Brain microvascular endothelial cell (primary cell): Measurements from ENCODE around the gene LYZL6.

Source experiments
- DNase-seq: peaks from one replicate; pipeline ENCODE4 v3.0.0-alpha.2; 2020
- H3K27ac ChIP-seq: fragments of 250-450 bp; sonication (Bioruptor Pico); 2 replicates; pipeline ENCODE4 v1.5.1; 2020; ENCODE audit warnings: mild to moderate bottlenecking, moderate library complexity
- H3K27me3 ChIP-seq: fragments of 250-450 bp; sonication (Bioruptor Pico); replicated peaks from 2 replicates; pipeline ENCODE4 v1.5.1; 2020; ENCODE audit warnings: mild to moderate bottlenecking
- H3K36me3 ChIP-seq: fragments of 250-450 bp; sonication (Bioruptor Pico); replicated peaks from 2 replicates; pipeline ENCODE4 v1.5.1; 2020; ENCODE audit warnings: mild to moderate bottlenecking
- H3K4me3 ChIP-seq: 2 replicates; pipeline ENCODE4 v1.5.1; 2011; ENCODE audit warnings: low read depth, mild to moderate bottlenecking, control low read depth, low read length, moderate library complexity
- in situ Hi-C: cut with HindIII; loops from 2 replicates; pipeline ENCODE4 v1.10.0; 2017; ENCODE audit warnings: low sequenced_read_pairs, low pct_ligation_motif_present
- TF ChIP-seq, protein P1 (sequence below): IDR thresholded peaks from 2 replicates; pipeline ENCODE4 v1.5.1; 2011; ENCODE audit warnings: low read depth, mild to moderate bottlenecking, moderate library complexity, low read length, control low read depth, inconsistent platforms; ENCODE audit errors: missing control alignments

The LYZL6 gene

DNA sequence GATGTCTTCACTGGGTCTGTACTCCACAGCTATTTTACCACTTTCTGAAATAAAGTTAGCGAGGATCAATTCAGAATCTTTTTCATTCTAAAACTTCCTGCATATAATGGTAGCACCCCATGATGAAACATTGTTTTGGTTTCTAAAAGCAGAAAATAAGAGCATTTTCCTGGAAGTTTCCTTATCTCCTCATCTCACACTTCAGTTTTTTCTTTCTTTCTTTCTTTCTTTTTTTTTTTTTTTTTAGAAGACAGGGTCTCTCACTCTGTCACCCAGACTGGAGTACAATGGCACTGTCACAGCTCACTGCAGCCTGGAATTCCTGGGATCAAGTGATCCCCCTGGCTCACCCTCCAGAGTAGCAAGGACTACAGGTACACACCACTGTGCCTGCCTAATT, 23.3 kb downstream of the LYZL6 start:
- Histone ChIP-seq H3K4me3 (no peak overlapping the region), H3K27me3 (no peaks in the 10 kb centered on the region), H3K36me3 (no peaks in the 10 kb centered on the region), H3K27ac (no peak overlapping the region)
- in situ Hi-C loops, result no loop called here
- TF ChIP-seq, protein P1, sequence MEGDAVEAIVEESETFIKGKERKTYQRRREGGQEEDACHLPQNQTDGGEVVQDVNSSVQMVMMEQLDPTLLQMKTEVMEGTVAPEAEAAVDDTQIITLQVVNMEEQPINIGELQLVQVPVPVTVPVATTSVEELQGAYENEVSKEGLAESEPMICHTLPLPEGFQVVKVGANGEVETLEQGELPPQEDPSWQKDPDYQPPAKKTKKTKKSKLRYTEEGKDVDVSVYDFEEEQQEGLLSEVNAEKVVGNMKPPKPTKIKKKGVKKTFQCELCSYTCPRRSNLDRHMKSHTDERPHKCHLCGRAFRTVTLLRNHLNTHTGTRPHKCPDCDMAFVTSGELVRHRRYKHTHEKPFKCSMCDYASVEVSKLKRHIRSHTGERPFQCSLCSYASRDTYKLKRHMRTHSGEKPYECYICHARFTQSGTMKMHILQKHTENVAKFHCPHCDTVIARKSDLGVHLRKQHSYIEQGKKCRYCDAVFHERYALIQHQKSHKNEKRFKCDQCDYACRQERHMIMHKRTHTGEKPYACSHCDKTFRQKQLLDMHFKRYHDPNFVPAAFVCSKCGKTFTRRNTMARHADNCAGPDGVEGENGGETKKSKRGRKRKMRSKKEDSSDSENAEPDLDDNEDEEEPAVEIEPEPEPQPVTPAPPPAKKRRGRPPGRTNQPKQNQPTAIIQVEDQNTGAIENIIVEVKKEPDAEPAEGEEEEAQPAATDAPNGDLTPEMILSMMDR, result no peak
- no peak for DNase-seq

DNA sequence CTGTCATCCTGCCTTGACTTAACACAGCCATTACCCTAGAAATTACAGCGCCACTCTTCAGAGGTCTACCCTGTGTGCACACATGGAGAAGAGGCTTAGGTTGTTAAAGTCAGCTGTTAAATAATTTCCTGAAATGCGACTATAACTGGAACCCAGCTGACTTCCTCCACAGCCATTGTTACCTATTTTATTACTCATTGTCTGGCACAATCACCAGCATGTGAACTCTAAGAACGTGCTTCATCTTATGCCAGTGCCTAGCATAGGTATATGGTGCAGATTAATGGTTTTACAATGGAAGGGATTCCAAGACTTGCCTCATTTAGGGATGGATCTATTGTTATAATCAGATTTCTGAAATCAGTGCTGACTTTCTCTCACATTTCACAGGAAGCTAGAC, 24.8 kb downstream of the LYZL6 start:
- Histone ChIP-seq H3K27ac (no peak overlapping the region), H3K27me3 (no peaks in the 10 kb centered on the region), H3K36me3 (no peaks in the 10 kb centered on the region), H3K4me3 (no peak overlapping the region)
- TF ChIP-seq, protein P1, result no peak
- in situ Hi-C loops, result no loop called here
- DNase-seq, result no peak

DNA sequence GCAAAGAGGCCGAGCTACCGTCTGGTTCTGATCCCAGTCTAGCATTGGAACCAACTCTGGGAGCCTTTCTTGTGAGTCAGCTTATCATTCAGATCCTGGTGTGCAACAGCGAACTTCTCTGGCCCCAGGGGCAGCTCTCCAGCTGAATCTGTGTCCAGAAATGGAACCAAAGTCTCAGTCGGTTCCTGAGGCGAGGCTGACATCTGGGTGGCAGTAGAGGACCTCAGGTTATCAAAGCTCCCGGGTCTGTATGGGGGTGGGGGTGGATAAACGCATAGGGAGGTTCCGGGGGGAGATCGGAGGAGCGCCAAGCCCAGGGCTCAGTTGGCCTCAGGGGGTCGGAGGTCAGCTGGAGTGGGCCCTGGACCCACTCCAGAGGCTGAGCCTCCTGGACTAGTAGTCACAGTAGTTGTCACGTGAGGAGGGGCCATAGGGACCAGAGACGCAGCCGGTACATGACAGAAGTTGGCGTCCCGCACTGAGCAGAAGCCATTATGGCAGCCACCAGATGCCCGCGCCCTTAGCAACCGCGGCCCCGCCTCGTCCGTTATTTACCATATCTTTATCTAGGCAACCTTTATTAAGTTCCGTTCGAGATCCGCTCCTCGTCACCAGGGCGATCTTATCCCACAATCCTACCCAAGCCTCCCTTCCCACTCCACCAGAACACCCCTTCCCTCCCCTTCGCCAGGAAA, 25.8 kb downstream of the LYZL6 start:
- H3K4me3 ChIP-seq, result no peak overlapping the region
- H3K36me3 ChIP-seq, result no peaks in the 10 kb centered on the region
- in situ Hi-C loops, result no loop called here
- TF ChIP-seq, protein P1, result no peak
- H3K27ac ChIP-seq, result no peak overlapping the region
- no peaks in the 10 kb centered on the region for H3K27me3 ChIP-seq
- no peak for DNase-seq

DNA sequence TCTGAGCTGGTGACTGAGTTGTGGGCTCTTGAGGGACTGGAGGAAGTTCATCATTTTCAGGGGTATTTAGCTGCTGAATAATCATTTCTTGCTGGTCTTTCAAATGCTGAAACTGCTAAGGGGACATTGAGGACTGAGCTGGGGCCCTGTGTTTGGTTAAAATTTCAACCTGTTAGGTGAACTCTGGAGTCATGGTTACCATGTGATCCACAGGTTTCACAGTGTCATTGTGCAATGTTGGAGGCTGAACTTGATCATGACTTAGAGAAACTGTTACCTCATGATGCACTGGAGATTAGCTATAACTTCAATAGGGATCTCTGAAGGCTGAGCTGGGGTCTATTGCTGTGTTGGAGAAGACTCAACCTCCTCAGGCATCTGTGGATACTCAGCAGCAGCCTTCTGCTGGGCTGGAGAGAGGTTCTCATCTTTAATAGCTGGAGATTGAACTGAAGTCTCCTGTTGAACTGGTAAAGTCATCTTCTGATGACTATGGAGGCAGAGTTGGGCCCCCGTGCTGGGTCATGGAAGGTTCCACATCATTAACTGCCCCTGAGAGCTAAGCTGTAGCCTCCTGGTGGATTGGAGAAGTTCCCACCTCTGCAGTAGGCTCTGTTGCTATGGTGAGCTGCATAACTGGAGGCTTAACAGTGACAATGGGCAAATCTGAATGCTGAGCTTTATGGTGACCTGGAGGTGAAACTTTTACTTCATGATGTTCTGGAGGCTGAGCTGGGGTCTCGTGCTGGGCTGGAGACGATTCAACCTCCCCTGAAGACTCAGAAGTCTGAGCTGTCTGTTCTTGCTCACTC, 28.2 kb downstream of the LYZL6 start:
- H3K36me3 ChIP-seq, result no peaks in the 10 kb centered on the region
- no peak overlapping the region for H3K4me3 ChIP-seq
- in situ Hi-C loops, result no loop called here
- no peaks in the 10 kb centered on the region for H3K27me3 ChIP-seq
- no peak overlapping the region for H3K27ac ChIP-seq
- DNase-seq, result no peak
- TF ChIP-seq, protein P1, result no peak

DNA sequence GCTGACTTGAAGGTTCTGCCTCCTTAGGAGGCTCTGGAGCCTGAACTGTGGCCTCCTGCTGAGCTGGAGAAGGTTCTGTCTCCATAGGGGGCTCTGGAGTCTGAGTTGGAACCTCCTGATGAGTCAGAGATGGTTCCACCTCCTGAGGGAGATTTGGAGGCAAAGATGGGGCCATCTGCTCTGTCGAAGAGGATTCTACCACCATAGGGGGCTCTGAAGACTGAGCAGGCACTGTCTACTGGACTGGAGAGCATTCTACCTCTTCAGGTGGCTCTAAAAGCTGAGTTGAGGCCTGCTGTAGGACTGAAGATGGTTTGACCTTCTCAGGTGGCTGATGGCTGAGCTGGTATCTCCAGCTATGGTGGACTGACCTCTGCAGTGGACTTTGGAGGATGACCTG, 29.2 kb downstream of the LYZL6 start:
- H3K36me3 ChIP-seq, result no peaks in the 10 kb centered on the region
- in situ Hi-C loops, result no loop called here
- H3K4me3 ChIP-seq, result no peak overlapping the region
- H3K27me3 ChIP-seq, result no peaks in the 10 kb centered on the region
- no peak for DNase-seq
- TF ChIP-seq, protein P1, result no peak
- H3K27ac ChIP-seq, result no peak overlapping the region
